NT2/D1 (cell line): ENCODE results near the gene SLC9A9.

Experiments used
- SUZ12 ChIP-seq: IDR thresholded peaks from 2 replicates; pipeline ENCODE4 v1.6.1; 2011; ENCODE audit not compliant: insufficient read length, insufficient read depth; ENCODE audit errors: extremely low read depth
- YY1 ChIP-seq: IDR thresholded peaks from 2 replicates; pipeline ENCODE4 v1.6.1; 2011; ENCODE audit not compliant: insufficient read length, insufficient read depth
- ZNF274 ChIP-seq: IDR thresholded peaks from 2 replicates; pipeline ENCODE4 v1.6.1; 2011; ENCODE audit warnings: mild to moderate bottlenecking, low read depth, low read length

DNA sequence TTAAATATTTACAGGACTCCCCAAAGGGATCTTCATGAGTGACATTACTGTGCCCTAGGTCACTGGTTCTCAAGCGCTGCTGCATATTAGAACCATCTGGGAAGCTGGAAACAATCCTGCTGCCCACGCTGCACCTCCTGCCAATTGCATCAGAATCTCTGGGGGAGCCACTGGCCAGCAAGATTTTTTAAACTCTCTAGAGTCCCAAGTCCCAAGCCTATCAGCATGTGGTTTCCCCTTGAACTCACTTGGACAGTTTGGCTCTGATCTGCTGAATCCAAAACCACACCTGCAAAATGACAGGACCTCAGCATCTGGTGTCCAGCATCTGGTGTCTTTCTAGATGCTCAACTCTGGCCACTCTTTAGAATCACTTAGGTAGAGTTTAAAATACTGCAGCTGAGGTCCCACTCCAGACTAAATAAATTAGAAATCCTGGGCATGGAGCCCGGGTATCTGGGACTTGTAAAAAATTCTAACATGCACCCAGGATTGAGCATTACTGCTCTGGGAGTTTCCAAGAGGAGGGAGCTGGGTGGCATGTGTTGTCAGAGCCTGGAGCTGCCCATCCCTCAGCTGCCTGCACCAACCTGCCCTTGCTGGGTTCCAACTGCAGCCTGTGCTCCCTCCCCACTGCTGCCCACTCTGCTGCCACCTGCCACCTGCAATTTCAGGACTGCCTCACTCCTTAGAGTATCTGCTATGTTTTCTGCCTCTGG lies 311.3 kb downstream of the SLC9A9 start:
- TF ChIP-seq YY1 (no peak), ZNF274 (no peak), SUZ12 (no peak)
